ENCODE data around the gene IFITM10.

The IFITM10 gene

DNA sequence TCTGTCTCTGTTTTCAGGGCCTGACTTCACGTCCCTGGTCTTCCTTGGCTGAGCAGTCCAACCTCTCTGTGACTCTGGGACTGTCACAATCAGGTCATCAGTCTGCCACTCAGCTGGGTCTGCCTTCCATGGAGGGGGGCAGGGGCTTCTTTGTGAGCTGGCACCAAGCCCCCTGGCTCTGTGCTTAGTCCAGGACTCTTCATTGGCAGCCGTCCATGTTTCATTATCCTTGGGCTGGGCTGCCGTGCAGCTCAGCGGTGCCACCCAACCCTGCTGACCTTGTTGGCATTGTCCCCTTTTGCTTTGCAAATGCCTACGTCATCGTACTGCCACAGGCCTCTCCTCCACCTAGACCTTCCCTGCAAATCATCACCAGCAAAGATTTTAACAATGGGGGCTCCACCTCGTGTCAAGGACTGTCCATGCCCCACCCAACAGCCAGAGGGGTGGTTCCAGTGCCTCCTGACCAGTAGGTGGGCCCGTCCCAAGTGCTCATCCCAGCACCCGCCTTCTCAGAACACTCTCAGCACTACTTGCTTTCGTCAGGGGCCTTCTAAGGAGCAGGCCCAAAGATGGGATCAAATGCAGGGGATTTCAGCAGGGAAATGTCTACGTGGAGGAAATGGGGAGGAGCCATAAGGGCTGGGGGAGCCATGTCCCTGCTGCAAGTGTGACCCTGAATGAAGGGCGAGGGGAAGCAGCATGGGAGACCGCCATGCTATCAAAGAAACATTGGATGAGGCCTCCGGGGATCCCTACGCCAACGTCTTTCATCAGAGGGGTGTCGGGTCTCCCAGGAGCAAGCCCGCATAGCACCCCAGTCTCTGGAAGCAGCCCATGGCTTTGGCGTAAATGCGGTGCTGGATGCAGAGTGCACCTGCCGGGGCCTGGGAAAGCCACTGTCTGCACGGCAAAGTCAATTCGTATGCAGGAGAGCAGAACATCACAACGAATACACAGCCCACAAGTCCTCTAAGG is 35.2 kb downstream of the IFITM10 start:
- no peak for DNase-seq (ENCODE audit: low read depth)

DNA sequence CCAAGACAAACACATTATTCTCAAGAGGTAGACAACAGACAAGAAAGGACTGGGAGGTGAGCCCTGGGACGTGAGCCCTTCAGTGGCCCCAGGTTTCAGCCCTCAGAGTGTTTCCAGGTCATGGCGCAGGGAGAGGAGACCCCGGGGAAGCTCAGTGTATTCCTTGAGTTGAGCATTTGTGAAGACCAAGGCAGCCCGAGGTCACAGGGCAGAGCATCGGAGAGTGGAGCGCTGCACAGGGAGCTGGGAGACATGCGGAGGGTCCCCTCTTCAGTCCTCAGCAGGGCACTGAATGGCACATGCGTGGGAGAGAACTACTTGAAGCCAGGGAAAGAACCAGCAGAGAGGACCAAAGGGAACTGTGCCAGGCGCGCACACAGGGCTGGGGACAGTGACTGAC is 41.7 kb downstream of the IFITM10 start:
- DNase-seq (ENCODE audit: low read depth) = no peak

DNA sequence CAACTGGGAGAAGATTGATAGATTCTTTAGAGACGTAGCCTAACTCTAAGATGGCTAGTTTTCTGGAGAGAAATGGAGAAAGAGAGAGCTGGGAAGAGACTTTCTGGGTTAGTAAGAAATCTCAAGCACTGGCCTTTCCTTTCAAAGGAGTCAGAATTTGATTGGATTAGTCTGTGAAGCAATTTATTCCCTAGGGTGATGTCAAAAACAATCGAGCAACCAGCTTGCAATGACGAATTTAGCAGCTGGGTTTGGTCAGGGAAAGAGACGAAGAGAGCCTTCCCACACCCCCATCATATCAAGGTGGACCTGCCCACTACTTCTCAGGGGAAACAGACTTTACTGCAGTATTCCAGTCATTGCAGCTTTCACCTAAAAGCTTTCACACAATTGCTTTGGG is 42.6 kb downstream of the IFITM10 start:
- DNase-seq (ENCODE audit: low read depth) = no peak

DNA sequence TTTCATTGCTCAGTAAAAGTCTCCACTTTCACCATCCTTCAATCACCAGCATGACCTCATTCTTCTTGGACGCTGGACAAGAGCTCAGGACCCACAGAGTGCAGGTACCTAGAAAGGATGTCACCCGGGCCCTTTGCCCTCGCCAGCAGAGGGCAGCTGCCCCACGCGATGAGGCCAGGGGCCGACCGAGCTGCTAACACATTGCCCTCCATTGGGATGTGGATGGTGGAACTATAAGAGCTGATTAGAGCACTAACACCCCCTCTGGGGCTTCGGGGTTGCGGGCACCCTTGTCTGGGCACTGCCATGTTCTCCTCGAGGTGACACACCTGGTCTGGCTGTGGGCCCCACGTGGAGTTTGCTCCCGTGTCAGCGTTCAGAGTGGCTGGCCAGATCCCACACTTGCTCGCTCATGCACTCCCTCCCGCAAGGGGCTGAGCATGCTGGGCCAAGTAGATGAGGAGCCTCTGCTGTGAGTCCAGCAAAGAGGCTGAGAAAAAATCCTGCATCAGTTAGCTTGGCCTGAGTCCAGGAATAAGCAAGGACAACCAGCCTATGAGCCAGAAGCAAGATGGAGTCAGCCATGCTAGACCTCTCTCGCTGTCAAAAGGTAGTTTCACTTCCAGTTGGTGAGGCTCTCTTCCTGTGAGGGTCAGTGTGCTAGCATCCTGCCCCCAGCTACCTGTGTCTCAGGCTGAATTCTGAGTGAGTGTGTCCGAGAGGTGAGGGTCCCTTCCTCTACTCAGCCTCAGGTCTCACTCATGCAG is 43.6 kb downstream of the IFITM10 start:
- DNase-seq (ENCODE audit: low read depth) = no peak

DNA sequence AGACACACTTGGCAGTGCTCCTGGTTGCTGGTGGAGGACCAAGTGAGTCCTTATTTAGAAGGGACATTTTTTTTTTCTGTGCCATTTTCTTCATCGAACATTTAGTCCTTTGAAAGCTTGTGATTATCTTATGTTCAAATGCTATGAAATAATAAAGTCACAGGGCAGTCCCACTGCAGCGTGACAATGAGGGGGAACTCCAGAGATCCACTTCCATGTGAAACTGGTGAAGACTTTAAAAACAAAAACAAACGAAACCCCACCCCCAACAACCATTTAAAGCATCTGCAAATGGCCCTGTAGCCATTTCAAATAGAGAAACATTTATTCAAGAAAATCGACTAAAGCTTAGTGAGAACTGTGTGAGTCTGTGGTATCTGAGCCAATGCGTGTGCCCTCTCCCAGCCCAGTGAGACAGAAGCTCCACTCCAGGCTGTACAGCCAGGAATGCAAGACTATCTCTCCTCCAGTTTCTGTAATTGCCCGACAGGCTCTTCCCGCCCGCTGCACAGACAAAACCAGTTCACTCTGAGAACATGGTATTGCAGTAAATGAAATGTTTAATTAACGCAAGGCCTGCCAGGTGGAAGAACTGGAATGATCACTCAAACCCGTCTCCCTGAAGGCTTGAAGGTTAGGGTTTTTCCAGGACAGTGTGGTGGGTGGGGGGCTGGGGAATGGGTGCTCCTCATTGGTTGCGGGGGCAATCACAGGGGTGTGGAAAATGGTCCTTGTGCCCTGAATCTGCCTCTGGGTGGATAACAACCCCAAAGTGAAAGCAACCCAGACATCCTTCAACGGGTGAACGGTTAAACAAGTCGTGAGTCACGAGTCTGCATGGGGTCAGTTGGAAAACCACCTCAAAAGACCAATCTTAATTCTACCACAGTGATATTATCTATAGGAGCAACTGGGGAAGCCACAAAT is 45.0 kb downstream of the IFITM10 start:
- DNase-seq (ENCODE audit: low read depth) = no peak

DNA sequence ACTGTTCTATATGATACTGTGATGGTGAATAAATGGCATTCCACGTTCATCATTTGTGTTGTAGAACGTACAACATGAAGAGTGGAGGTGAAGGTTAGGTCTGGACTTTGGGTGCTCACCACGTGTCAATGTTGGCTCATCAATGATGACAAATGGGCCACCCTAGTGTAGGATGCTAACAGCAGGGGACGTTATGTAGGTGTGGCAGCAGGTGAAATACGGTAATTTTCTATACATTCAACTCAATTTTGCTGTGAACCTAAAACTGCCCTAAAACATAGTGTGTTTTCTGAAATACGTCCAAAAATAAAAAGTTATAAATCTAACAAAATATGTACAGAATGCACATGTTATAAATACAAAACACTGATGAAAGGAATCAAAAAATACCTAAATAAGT is 47.2 kb downstream of the IFITM10 start:
- DNase-seq (ENCODE audit: low read depth) = no peak

DNA sequence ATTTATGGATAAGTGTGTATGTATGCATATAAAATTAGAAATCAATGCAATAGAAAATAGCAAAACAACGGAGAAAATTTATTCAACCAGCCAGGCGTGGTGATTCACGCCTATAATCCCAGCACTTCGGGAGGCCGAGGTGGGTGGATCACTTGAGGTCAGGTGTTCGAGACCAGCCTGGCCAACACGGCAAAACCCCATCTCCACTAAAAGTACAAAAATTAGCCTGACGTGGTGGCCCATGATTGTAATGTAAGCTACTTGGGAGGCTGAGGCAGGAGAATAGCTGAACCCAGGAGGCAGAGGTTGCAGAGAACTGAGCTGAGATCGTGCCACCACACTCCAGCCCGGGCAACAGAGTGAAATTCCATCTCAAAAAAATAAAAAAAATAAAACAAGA is 47.9 kb downstream of the IFITM10 start:
- DNase-seq (ENCODE audit: low read depth) = no peak

DNA sequence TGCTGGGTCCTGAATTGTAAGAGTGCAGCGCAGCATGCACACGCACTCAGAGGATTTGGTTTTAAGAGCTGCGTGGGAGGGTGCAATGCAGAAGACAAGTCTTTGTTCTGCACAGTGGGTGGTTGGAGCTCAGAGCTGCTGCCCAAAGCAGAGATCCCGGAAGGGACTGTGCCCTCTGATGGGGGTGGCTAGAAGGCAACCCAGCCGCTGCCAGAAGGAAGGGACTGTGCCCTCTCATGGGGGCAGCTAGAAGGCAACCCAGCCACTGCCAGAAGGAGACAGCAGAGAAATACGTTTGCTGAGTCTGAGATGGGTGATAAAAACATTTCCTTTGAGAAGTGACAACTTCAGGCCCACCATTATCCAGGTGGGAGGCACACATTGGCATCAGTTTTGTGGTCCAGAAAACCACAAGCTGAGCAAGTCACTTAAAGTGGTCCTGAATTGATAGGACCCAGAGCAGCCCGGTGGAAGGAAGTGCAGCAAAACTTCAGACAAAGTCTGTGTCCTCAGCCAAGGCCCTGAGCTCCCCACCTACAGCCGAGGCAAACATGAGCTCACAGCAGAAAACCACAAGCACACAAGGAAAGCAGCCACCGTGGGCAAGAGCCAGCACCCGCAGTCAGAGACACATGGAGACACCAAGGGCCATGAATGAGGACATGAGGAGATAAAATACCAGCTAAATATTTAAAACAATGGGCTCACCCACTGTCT is 49.1 kb downstream of the IFITM10 start:
- no peak for DNase-seq (ENCODE audit: low read depth)

DNA sequence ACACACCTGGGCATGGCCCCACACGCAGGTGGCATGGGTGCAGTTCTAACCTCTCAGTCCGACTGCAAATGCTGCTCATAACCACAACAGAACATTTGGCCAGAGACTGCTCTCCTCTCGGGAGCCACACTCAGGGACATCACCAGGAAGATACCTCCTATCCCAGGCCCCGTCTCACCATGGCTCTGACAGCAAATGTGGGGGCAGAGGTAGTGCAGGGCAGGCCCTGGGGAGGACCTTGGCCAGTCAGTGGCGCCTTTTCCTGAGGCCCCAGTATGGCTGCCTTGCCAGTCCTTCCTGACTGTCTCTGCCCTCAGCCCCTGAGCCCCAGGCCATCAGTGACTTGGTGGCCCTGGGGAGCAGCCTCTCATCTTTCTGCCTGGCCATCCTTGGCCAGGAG is 50.6 kb downstream of the IFITM10 start:
- no peak for DNase-seq (ENCODE audit: low read depth)

DNA sequence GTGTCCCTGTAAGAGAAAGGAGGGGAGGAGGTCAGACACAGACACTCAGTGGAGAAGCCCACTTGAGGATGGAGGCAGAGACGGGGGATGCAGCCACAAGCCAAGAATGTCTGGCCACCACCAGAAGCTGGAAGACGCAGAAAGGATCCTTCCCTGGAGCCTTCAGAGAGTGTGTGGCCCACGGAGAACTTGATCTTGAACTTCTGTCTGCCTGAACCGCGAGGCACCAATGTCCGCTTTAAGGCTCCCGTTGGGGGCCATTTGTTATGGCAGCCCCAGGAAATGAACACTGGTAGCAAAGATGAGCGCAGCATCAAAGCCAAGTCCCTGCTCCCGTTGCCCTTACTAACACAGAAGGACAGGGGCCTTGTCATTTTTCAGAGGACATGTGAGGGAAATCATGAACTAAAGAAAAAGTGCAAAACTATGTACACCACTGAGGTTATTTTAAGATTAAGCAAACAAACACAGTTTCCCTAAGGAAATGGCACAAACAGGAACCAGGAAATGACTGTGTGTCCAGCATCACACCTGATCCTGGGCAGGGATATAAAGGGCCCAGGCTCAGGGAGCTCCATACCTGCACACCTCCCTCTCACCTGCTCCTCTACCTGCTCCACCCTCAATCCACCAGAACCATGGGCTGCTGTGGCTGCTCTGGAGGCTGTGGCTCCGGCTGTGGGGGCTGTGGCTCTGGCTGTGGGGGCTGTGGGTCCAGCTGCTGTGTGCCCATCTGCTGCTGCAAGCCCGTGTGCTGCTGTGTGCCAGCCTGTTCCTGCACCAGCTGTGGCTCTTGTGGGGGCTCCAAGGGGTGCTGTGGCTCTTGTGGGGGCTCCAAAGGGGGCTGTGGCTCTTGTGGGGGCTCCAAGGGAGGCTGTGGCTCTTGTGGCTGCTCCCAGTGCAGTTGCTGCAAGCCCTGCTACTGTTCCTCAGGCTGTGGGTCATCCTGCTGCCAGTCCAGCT is 53.5 kb downstream of the IFITM10 start, which contains the start of gene KRTAP5-6:
TSS of gene KRTAP5-6 (plus strand) at position 588 of the 963 bp plus-strand sequence. CDS start at position 639, 51 bp downstream.
- DNase-seq (ENCODE audit: low read depth) = no peak

DNA sequence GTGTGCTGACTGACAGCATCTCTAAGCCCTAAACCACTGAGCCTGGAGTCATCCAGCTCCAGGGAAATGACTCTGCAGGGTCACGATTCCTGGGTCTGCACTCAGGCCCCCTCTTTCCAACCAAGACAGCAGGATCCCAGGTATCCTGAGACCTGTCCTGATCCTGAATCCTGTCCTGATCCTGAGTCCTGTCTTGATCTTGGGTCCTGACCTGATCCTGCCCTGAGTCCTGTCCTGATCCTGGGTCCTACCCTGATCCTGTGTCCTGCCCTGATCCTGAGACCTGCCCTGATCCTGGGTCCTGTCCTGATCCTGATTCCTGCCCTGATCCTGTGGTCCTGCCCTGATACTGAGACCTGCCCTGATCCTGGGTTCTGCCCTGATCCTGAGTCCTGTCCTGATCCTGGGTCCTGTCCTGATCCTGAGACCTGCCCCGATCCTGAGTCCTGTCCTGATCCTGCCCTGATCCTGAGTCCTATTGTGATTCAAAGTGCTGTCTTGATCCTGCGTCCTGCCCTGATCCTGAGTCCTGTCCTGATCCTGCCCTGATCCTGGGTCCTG is 54.8 kb downstream of the IFITM10 start:
- no peak for DNase-seq (ENCODE audit: low read depth)

DNA sequence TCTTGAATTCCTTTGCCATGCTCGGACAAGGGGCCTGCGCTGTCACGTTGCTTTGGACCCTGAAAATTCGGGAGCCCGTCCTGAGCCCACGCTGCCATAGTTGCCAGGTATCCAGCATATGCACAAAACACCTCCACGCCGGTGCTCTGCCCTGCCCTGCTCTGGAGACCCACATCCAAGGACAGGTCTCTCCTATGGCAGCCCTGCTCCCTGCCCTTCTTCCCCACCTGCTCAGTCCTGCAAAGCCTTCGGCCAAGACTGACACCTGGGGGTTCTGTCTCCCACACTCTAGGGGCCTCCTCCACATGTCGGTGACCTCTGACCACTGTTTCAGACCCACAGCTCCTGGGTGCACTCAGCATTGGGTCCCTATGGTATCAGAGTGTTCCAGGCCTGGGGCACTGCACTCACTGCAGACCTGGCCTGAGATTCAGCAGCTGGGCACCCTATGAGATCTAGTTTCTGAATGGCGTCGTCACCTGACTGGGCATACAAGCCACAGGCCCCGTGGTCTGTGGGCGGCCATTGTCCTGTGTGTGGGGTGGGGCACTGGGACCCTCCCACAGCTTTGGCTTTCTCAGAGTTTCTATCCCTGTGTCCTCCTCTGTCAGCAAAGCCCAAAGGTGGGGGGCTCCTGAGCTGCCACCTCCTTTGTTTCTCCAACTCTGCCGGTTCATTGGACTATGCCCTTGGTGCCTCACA is 55.4 kb downstream of the IFITM10 start:
- DNase-seq (ENCODE audit: low read depth) = no peak

DNA sequence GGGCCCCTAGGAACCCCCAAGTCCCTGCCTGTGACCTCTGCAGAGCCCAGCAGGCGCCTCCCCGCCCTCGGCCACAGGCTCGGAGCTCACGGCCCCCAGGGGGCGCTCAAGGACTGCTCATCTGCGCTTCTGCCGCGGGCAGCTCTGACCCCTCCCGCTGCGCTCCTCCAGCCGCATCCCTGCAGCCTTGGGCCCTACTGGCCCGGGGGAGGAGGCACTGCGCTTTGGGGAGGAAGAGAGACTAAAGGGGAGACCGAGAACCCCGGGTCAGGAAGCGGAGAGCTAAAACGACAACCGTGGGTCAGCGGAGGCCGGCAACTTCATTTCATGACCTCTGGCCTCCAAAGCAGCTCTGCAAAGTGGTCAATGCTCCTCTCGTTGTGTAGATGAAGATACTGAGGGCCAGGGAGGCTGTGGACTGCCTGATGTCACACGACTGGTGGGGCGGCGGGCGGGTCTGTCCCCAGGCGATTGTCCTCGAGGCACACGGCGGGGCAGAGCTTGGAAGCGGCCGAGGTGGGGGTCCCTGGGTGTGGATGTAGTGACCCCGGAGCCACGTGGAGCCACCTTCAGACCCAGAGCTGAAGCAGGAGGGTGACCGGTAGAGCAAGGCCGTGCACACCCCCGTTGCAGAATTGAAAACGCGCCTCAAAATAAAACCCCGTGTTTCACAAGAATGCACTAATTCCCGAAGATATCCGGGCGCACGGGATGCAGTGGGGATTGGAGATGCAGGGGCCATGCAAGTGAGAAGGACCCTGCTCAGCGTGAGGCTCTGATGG is 56.1 kb downstream of the IFITM10 start:
- DNase-seq (ENCODE audit: low read depth) = peak; percentile 66

DNA sequence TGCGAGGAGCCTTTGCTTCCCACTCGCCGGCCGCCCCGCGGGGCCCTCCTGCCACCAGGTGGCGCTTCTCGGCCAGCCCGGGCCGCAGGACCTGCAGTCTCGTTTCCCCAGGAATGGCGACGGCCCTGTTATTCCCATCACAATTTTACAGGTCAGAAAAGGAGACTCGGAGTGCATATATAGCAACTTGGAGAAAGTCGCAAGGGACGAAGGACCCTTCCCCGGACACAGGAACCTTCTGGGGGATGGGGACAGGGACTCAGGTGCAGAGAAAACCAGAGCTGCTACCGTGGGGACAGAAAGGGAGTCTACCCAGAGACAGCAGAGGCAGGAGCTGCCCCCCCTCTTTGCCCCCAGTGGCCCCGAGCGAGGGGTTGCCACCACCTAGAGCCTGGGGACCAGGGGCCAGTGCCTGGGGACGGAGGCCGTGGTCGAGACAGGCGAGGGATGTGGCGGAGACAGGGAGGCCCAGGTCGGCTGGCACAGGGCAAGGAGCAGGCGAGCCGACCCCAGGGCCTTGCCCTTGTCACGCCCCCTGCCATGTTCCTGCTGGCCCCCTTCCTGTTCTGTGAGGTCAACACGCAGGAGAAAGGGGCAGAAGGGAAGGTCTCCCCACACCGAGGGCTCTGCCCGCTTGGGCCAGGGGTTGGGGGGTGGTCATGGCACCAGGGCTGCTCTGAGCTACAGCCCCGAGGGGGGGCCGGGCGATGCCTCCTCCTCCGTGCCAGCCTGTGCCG is 56.9 kb downstream of the IFITM10 start:
- DNase-seq (ENCODE audit: low read depth) = peak; percentile 55

DNA sequence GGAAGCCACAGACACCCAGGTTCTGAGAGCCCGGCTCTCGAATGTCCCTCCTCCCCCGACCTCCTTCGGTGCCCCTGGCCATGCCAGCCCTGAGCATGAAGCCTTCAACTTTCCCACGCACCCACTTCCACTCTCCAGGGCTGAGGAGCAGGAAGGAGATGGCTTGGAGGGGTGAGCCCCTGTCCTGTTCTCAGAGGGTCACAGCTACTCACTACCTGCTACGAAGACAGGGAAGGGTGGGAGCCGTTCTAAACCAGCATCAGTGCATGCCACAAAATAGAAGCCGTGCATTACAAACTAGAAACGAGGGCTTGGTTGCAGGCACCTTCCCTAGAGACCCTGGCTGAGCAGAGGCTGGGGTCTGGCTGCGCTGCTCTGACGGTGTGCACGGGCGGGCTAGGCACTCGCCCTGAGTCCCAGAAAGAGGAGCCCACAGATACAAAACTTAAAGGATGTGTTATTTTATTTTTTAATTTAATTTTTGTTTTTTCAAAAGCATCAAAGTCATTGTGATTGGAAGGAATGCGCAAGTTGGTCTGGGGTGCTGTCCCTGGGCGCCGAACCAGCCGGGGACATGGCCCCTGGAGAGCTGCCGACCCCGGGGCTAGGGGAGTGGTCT is 57.6 kb downstream of the IFITM10 start:
- DNase-seq (ENCODE audit: low read depth) = no peak

DNA sequence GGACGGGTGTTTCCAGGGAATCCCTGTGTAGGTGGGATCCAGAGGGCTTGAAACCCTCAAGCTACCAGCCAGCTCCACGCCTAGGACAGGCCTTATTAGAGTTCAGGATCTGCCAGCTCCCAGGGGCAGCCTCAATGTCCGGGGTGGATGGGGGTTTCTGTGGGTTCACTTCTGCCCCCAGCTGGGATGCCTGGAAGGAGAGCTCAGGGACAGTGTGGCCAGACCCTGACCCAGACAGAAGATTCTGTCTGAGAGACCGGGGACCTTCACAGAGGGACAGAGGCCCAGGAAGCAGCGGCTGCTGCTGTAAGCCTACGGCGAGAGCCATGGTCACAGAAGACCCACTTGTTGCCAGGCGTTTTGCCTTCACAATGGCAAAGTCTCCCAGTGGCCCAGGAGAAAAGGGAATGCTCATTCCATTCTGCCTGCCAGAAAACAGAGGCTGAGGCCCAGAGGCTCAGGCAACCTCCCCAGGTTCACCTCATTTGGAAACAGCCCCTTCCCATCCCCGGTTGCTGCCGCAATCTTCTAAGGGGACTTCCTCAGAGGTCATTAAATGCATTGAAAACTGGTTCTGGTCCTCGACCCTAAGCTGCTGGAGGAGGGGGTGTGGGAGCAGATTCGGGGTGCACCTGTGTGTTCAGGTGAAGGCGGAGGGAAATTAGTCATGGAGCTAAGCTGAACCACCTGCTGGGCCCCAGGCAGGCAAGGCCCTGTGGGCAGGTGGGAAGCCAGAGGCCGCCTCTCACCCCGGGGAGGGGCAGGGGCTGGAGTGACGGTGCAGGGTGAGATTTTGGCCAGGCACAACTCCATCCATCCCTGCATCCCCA is 58.3 kb downstream of the IFITM10 start:
- no peak for DNase-seq (ENCODE audit: low read depth)
